ENCODE measurements around the gene CELSR1.

CELSR1 gene

DNA sequence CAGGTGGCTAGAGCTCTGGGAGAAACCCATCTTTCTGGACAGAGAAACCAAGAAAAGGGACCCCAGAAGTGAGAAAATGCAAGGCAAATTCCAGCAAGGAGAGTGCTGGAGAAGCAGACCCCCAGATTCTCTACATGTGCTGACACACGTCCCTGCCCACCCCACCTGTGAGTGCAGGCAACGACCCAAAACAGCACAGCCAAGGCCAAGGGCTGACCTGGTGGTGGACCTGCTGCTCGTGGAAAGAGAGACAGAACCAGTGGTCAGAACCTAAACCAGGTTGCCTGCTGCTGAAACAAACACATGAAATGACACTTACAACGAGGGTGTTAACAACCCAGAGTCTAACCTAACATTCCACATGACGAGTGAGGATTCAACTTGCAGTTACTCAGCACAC, 177.3 kb downstream of the CELSR1 start:
- no peak for DNase-seq

DNA sequence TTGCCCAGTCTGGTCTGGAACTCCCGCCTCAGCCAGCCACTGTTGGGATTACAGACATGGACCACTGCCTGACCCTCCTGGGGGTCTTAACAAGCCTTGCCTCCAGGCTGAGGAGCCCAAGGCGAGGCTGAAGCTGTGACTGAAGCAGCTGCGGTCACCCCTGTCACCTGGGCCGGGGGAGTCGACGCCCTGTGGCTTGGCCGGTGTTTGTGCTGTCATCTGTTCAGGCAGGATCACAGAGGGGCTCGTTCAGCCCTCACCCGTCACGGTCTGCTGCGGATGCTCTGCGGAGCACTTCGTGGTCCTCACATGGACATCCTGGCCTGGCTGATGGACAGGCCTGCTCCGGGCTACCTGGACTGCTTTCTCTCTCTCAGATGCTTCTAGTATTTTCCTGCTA, 178.1 kb downstream of the CELSR1 start:
- DNase-seq, result no peak

DNA sequence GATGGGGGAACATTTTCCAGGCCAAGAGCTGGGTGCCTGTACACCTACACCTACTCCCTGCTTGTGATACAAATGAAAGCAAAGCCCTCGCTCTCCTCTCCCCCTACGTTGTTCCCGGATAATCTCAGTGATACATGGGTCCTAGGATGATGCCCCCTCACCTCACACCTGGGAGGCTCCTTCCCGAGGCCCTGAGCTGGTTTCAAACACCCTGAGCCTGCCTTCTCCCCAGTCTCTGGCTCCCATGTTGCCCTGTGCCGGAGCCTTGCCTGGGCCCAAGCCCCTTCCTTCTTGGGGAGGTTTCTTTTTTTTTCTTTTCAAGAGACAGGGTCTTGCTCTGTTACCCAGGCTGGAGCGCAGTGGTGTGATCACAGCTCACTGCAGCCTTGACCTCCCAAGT, 178.7 kb downstream of the CELSR1 start:
- no peak for DNase-seq

- no peak for DNase-seq
These were observed 179.5 kb downstream of the CELSR1 start for GRCh38 chr22:46357711-46358520.

DNA sequence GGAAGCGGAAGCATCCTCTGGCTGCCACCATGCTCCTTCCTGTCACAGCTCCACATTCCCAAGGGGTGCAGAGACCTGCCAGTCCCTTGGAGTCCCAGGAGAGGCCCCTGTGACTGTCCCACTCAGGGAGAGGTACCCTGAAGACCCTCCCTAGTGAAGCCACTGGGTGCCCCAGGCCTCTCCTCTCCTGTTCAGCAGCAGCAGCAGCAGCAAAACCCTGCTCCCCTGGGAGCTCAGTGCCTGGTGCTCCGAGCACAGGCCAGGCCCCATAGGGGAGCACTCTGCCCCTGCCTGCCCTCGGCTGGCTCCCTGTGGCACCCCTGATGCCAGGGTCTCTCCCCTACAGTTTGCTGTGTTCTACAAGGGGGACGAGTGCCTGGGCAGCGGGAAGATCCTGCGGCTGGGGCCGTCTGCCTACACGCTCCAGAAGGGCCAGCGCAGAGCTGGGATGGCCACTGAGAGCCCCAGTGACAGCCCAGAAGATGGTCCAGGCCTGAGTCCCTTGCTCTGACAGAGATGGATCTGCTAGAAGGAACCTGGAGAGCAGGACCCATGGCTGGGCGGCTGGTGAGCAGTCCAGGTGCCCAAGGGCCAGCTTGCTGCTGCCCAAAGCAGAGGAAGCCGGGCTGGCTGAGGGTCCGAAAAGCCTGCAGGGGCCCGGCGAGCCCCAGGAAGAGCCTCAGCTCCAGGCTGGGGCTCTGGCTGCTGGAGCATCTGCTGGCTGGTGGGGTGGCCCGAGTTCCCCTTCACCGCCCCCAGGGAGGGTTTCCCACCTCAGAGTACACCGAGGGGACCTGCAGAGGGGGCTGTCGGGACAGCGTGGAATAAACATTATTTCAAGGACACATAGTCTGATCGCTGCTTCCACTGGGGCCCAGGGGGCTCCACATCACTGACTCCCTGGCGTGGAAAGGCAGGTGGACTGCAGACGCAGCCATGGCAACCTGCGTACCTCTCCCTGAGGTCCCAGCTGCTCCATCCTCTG, 180.6 kb downstream of the CELSR1 start:
- no peak for DNase-seq

- DNase-seq, result no peak
These were observed 181.4 kb downstream of the CELSR1 start for GRCh38 chr22:46355996-46356471.

DNA sequence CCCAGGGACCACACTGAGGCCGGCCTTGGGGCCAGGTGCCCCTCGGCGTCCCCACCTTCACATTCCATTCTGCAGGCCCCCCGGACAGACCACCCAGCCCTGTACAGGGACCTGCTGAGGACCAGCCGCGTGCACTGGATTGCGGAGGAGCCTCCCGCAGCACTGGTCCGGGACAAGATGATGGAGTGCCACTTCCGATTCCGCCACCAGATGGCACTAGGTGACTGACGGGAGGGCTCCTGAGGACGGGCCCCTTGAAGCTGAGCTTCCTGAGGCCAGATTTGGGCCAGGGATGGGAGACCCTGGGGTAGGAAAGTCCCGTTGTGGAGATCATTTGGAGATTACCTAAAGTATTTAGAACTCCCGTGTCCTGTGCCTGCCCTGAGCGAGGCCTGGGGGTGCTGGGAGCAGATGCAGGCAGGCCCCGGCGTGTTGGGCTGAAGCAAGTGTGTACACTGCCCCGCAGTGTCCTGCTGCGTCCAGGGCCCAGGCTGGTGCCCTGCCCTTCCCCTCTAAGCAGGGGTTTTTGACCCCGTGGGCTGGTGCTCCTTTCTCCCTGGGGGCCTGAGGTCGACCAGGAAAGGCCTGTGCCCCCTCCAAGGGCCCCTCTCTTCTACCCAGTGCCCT, 181.9 kb downstream of the CELSR1 start:
- peak; percentile 32 for DNase-seq

DNA sequence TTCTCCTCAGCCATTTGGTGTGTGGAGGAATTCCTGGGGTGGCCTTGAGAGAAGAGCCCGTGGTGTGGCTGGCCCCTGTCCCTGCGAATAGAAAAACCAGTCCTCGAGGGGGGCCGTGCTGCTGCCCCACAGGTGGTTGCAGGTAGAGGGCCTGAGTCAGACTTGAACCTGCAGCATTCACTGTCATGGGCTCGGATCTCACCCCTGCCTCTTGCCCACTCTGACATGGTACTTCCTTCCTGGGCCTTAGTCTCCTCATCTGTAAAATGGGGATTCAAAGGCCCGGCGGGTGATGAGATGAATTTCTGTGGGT, 182.5 kb downstream of the CELSR1 start:
- no peak for DNase-seq

DNA sequence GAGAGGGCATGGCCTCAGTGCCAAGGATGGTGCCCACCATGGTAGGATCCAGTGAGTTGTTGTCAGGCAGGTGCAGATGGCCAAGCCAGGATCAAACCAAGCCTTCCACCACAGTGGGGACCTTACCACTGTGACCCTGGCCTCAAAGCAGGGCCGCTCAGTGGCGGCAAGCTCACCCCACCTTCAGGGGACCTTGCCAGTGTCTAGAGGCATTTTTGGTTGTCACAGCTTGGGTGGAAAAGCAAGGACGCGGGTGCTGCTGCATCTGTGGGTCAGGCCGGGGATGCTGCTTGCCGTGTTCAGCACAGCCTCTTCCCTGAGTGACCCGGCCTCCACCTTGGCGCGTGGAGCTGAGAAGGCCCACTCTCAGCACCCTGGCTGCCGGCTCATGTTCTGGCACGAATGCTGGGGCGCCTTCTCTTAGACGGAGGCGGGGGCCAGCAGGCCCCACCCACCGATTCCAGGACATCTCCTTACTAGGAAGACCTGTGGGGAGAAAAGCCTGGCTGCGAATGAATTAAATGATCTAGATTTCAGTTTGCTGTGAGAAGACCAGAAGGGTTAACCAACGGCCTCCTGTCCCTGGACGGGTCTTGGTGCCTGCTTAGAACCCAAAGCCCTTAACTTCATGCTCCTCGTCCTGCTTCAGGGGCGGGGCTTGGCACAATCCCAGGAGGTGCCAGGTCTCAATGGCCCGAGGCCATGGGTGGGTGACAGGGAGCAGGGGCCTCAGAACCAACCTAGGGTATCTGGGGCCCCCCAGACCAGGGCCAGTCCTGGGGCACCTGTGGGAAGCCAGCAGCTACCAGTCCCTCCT, 183.0 kb downstream of the CELSR1 start:
- no peak for DNase-seq

DNA sequence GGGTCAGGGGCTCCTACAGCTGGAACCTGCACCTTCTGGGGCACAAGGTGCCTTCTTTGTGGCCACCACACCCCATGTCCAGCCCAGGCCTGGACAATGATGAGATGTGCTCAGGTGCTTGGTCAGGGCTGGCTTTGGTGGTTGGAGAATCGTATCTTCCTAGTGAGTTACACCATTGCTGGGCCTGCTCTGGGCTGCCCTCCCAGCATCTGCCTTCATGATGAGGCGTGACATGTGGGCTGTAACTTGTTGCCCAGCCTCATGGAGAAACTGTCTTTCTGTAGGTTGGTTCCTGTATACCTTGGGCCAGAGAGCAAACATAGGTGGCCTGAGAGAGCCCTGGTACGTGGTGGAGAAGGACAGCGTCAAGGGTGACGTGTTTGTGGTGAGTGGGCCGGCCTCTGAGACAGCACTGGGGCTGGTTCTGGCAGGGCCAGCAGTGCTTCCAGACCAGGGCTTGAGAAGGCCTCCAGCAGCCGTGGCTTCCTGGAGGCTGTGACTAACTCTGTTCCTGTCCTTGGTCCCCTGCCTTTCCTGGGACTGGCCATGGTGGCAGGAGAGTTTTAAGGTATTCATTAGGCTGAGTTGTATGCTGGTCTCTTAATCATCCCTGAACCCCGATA, 183.8 kb downstream of the CELSR1 start:
- DNase-seq, result no peak

DNA sequence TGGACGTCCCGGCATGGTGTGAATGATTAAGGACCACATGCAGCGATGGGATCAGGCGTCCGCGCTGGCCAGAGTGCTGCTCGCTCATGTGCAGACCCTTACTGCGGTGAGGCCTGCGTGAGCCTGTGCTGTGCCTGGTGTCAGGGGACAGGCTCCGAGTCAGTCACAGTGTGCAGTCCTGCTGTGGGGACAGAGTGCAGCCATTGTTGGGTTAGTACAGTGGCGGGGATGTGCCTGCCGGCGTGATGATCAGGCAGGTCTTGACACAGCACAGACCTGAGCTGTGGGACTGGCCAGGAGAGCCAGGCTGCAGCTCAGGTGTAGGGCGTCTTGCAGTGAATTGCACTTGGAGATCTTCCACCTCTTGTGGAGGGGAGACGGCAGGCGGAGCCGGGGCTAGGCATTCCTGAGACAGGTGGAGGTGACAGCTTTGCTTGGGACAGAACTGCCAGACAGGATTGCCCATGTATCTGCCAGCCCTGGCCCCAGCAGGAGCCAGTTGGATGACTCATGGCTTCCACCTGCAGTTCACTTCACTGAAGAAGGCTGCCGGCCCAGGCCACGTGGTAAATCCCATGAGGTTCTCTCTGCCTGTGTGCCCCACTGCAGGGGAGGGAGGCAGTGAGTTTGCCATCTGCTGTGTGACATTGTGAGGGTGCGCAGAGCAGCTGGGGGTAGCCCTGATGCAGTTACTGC, 184.6 kb downstream of the CELSR1 start:
- no peak for DNase-seq

DNA sequence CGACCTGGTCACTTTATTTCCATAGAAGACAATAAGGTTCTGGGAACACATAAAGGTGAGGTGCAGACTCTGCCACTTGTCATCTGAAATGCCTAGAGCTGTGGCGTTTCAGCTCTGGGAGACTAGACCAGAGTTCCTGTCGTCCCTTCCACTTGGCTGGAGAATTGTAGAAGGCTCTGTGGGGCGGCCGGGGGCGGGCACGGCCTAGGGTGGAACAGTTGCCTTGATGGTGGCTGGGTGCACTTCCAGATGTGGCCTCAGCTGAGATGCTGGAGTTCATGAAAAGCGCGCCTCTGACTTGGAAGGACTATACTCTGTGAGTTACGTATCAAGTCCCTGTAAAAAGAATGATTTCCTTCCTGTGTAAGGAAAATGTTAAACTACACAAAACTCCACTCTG, 185.1 kb downstream of the CELSR1 start:
- no peak for DNase-seq

DNA sequence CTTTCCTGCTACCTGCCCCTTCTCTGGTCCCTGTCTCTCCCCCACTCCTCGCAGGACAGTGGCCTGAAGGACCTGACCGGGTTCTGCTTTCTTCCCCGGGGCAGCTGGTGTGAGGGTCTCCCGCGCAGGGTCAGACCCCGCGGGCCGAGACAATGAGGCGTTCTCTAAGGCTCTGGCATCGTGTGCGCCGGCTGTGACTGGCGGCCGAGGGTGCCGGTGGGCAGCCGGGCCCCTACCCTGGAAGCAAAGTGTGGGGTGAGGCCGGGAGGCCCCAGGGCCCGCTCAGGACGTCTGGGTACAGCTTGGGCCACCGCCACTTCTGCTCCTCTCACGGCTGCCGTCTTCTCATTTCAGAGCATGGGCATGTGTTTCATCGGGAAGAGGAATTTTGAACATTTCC, 185.7 kb downstream of the CELSR1 start:
- no peak for DNase-seq

GRCh38 chr22:46351131-46351735, 186.2 kb downstream of the CELSR1 start:
- DNase-seq, result no peak

- no peak for DNase-seq
These were observed 186.8 kb downstream of the CELSR1 start for GRCh38 chr22:46350646-46351045.

DNA sequence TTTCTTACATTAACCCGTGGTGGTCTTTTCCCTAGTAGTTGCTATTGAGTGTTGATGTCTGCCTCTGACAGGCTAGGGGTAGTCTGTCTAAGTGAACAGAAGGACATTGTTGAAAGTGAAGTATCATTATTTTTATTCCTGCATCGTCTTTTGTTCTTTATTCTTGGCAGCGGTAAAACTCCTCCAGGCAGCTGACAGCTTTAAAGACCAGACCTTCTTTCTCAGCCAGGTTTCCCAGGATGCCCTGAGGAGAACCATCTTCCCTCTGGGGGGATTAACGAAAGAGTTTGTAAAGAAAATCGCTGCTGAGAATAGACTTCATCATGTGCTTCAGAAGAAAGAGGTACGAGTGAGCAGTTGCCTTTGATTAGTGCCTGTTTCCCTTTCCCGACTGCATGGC, 187.3 kb downstream of the CELSR1 start:
- DNase-seq, result no peak

- no peak for DNase-seq
These were observed 187.7 kb downstream of the CELSR1 start for GRCh38 chr22:46349681-46350080.

DNA sequence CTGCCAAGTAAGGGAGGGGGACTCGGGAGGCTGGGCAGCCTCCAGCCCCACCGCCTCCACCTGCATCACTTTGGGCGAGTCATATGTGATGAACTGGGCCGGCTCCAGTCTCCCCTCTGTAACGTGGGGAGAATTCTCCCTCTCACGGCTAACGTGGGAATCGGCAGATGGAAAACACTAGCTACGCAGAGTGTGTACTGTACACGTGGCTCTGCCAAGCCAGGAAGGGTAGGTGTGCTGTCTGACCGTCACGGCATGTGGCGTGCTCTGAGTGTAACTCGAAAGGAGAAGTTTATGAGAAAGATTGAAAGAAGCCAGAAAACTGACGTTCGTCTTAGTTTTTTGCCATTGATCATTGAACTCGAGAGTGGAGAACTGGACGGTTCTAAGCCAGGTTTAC, 188.2 kb downstream of the CELSR1 start:
- no peak for DNase-seq

- no peak for DNase-seq
These were observed 189.2 kb downstream of the CELSR1 start for GRCh38 chr22:46348099-46348695.

- no peak for DNase-seq
These were observed 189.8 kb downstream of the CELSR1 start for GRCh38 chr22:46347646-46348045.
